H9 (cell line): ENCODE measurements around the gene TNNT1. TPM values are rescaled to one million over a fixed set of nuclear protein-coding genes. Genes with fewer than 3 reads are reported as not detected.

Source experiments
- DNase-seq: peaks from one replicate; pipeline ENCODE4 v3.0.0-alpha.2; 2017
- H2AFZ ChIP-seq: one replicate; pipeline ENCODE4 v1.6.1; 2013; ENCODE audit warnings: mild to moderate bottlenecking, low read length, control low read depth, moderate library complexity
- H2AK5ac ChIP-seq: 2 replicates; pipeline ENCODE4 v1.6.1; 2013; ENCODE audit warnings: low read length, control low read depth, mixed read lengths; ENCODE audit not compliant: insufficient read length
- H2BK120ac ChIP-seq: one replicate; pipeline ENCODE4 v1.6.1; 2013; ENCODE audit warnings: low read depth, mild to moderate bottlenecking, low read length, control low read depth, inconsistent platforms; ENCODE audit not compliant: poor library complexity, severe bottlenecking
- H2BK12ac ChIP-seq: 2 replicates; pipeline ENCODE4 v1.6.1; 2013; ENCODE audit warnings: low read length, control low read depth, mixed read lengths, low read depth; ENCODE audit not compliant: insufficient read length
- H2BK15ac ChIP-seq: 2 replicates; pipeline ENCODE4 v1.6.1; 2013; ENCODE audit warnings: low read depth, low read length, control low read depth
- H2BK20ac ChIP-seq: one replicate; pipeline ENCODE4 v1.6.1; 2013; ENCODE audit warnings: low read depth, mild to moderate bottlenecking, low read length, control low read depth, inconsistent platforms; ENCODE audit not compliant: poor library complexity, severe bottlenecking
- H2BK5ac ChIP-seq: 2 replicates; pipeline ENCODE4 v1.6.1; 2013; ENCODE audit warnings: low read length, control low read depth, mixed read lengths; ENCODE audit not compliant: insufficient read length
- H3K14ac ChIP-seq: 2 replicates; pipeline ENCODE4 v1.6.1; 2013; ENCODE audit warnings: low read length, control low read depth; ENCODE audit not compliant: insufficient read depth
- H3K18ac ChIP-seq: 2 replicates; pipeline ENCODE4 v1.6.1; 2013; ENCODE audit warnings: low read depth, mild to moderate bottlenecking, mixed read lengths, low read length, control low read depth; ENCODE audit not compliant: insufficient read length
- H3K23ac ChIP-seq: 2 replicates; pipeline ENCODE4 v1.6.1; 2013; ENCODE audit warnings: low read length, control low read depth, mixed read lengths, low read depth; ENCODE audit not compliant: insufficient read length
- H3K23me2 ChIP-seq: 2 replicates; pipeline ENCODE4 v1.6.1; 2013; ENCODE audit warnings: low read depth, mild to moderate bottlenecking, mixed read lengths, low read length, control low read depth; ENCODE audit not compliant: insufficient read length, poor library complexity, severe bottlenecking
- H3K27ac ChIP-seq: 2 replicates; pipeline ENCODE4 v1.5.1; 2013; ENCODE audit warnings: low read length, control low read depth, mixed read lengths, low read depth; ENCODE audit not compliant: insufficient read length
- H3K27me3 ChIP-seq: 2 replicates; pipeline ENCODE4 v1.6.1; 2013; ENCODE audit warnings: low read length, control low read depth, inconsistent platforms; ENCODE audit not compliant: insufficient read depth
- H3K4ac ChIP-seq: 2 replicates; pipeline ENCODE4 v1.6.1; 2013; ENCODE audit warnings: low read depth, mild to moderate bottlenecking, control low read depth, inconsistent platforms, low read length, moderate library complexity
- H3K4me1 ChIP-seq: 2 replicates; pipeline ENCODE4 v1.6.1; 2013; ENCODE audit warnings: low read length, control low read depth, inconsistent platforms; ENCODE audit not compliant: insufficient read depth
- H3K4me2 ChIP-seq: 2 replicates; pipeline ENCODE4 v1.6.1; 2013; ENCODE audit warnings: low read length, control low read depth, mixed read lengths; ENCODE audit not compliant: insufficient read length, insufficient read depth
- H3K56ac ChIP-seq: 2 replicates; pipeline ENCODE4 v1.6.1; 2013; ENCODE audit warnings: low read depth, mild to moderate bottlenecking, mixed read lengths, low read length, control low read depth; ENCODE audit not compliant: insufficient read length
- H3K79me1 ChIP-seq: 2 replicates; pipeline ENCODE4 v1.6.1; 2013; ENCODE audit warnings: low read depth, mild to moderate bottlenecking, moderate library complexity, low read length, control low read depth, inconsistent platforms; ENCODE audit not compliant: insufficient read depth, poor library complexity, severe bottlenecking
- H3K79me2 ChIP-seq: 2 replicates; pipeline ENCODE4 v1.6.1; 2013; ENCODE audit warnings: low read length, control low read depth, inconsistent platforms; ENCODE audit not compliant: insufficient read depth
- H3K9ac ChIP-seq: 2 replicates; pipeline ENCODE4 v1.6.1; 2013; ENCODE audit warnings: low read length, control low read depth, mixed read lengths; ENCODE audit not compliant: insufficient read length; ENCODE audit errors: extremely low read depth
- H3K9me3 ChIP-seq: one replicate; pipeline ENCODE4 v1.6.1; 2013; ENCODE audit warnings: low read depth, low read length, inconsistent platforms; ENCODE audit not compliant: control insufficient read depth
- H3T11ph ChIP-seq: one replicate; pipeline ENCODE4 v1.6.1; 2013; ENCODE audit warnings: mild to moderate bottlenecking, low read length, control low read depth, inconsistent platforms
- H4K20me1 ChIP-seq: one replicate; pipeline ENCODE4 v1.6.1; 2013; ENCODE audit not compliant: control insufficient read depth, insufficient read length, insufficient read depth
- H4K5ac ChIP-seq: 2 replicates; pipeline ENCODE4 v1.6.1; 2013; ENCODE audit warnings: low read depth, mild to moderate bottlenecking, mixed read lengths, low read length, control low read depth; ENCODE audit not compliant: insufficient read length
- H4K8ac ChIP-seq: replicated peaks from 2 replicates; pipeline ENCODE4 v1.6.1; 2013; ENCODE audit warnings: low read length, control low read depth, mixed read lengths, low read depth; ENCODE audit not compliant: insufficient read length
- H4K91ac ChIP-seq: 2 replicates; pipeline ENCODE4 v1.6.1; 2013; ENCODE audit warnings: low read depth, mild to moderate bottlenecking, moderate library complexity, mixed read lengths, low read length, control low read depth; ENCODE audit not compliant: insufficient read length
- H3K27ac Mint-ChIP-seq, 3 experiments: 2 replicates in 2 of 3; 3 replicates in 1 of 3; pipeline ENCODE4 v1.8.0; 2020 to 2021; ENCODE audit warnings: mixed read lengths in 3 of 3, mild to moderate bottlenecking in 1 of 3, moderate library complexity in 1 of 3
- H3K27me3 Mint-ChIP-seq: 2 replicates; pipeline ENCODE4 v1.8.0; 2021; ENCODE audit warnings: low read depth, mild to moderate bottlenecking, moderate library complexity, mixed read lengths
- H3K36me3 Mint-ChIP-seq, 3 experiments: 2 replicates in 2 of 3; 3 replicates in 1 of 3; pipeline ENCODE4 v1.8.0; 2020 to 2021; ENCODE audit warnings: low read depth in 3 of 3, mixed read lengths in 3 of 3; ENCODE audit not compliant: insufficient read depth in 1 of 3
- H3K4me1 Mint-ChIP-seq, 2 experiments: 2 replicates each; pipeline ENCODE4 v1.8.0; 2020; ENCODE audit warnings: mixed read lengths in 2 of 2
- H3K4me3 Mint-ChIP-seq, 2 experiments: 2 replicates in 1 of 2; 3 replicates in 1 of 2; pipeline ENCODE4 v1.8.0; 2020 to 2021; ENCODE audit warnings: mild to moderate bottlenecking in 2 of 2, mixed read lengths in 2 of 2, moderate library complexity in 1 of 2
- H3K9me3 Mint-ChIP-seq, 2 experiments: 2 replicates in 1 of 2; 3 replicates in 1 of 2; pipeline ENCODE4 v1.8.0; 2020; ENCODE audit warnings: mild to moderate bottlenecking in 2 of 2, mixed read lengths in 2 of 2, moderate library complexity in 1 of 2
- WGBS: extraction: QIAGEN DNeasy Blood & Tissue Kit; methylation state at CpG from one replicate; pipeline ENCODE4 v1.1.7; 2013; ENCODE audit warnings: missing lambda C conversion rate, low lambda C conversion rate, mixed read lengths; ENCODE audit not compliant: insufficient read length; ENCODE audit errors: extremely low coverage; 5-methylcytosine and 5-hydroxymethylcytosine counted together
- total RNA-seq: library from RNA; stranded (reverse); gene quantifications from 2 replicates; pipeline ENCODE4 v1.2.1, GENCODE V29; 2021
- TF ChIP-seq, protein P1 (sequence below): fragments of 200-600 bp; sonication (generic); conservative IDR thresholded peaks from 3 replicates; pipeline ENCODE4 v1.8.0; 2021; ENCODE audit warnings: antibody characterized with exemption, mild to moderate bottlenecking

Gene TNNT1
- total RNA-seq, 1 experiment from 2014 or later = 127 TPM

DNA sequence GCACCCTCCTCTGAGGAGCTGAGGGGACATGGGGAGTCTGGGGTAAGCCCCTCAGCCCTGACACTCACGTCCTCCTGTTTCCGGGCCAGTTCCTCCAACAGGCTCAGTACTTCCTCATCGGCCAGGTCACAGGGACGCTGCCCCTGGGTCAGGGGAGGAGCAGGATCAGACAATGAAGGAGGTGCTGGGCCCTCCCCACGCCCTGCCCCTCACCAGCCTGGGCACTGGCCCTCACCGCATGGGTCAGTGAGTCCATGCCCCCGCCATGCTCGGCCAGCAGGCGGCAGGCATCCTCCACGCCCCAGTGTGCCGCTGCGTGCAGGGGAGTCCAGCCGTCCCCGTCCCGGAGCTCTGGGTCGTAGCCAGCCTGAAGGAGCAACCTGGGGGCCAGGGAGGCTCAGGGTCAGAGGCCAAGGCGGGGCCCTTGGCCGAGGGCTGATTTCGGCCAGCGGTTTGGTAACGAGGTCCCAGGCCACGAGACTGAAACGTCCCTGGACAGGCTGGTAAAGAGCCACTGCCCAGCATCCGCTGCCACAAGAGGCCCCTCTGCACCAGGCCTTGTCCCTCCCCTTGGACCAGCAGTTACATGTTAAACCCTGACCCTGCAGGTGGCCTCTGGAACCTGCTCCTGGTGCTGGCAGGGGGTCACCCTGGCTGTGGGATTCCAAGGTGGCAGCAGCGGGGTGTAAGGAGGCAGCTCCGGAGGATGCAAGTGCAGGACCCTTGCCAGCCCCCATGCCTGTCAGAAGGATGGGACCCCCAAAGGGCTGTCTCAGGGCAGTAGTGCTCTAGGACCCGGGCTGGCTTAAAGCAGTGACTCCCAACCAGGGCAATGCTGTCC, 50.1 kb downstream of the TNNT1 start:
- Histone ChIP-seq H3K79me1 (peaks cover 3% of the 10 kb centered on the region), H4K91ac (no peak overlapping the region), H3K79me2 (no peaks in the 10 kb centered on the region), H2AK5ac (no peak overlapping the region), H4K20me1 (no peaks in the 10 kb centered on the region), H3K27me3 (no peaks in the 10 kb centered on the region), H3K9me3 (no peaks in the 10 kb centered on the region), H3K4me1 (no peaks in the 10 kb centered on the region), H3K4me2 (no peak overlapping the region), H3K23ac (no peak overlapping the region), H2BK20ac (no peak overlapping the region), H3K14ac (no peak overlapping the region), H3K56ac (no peak overlapping the region), H3K27ac (no peak overlapping the region), H2BK12ac (no peak overlapping the region), H3T11ph (no peak overlapping the region), H2AFZ (no peak overlapping the region), H4K8ac (no peak overlapping the region), H3K23me2 (no peaks in the 10 kb centered on the region), H3K9ac (no peak overlapping the region), H3K4ac (no peak overlapping the region), H4K5ac (no peak overlapping the region), H2BK5ac (no peak overlapping the region), H3K18ac (no peak overlapping the region), H2BK120ac (no peak overlapping the region), H2BK15ac (no peak overlapping the region)
- Mint-ChIP-seq H3K4me1 (peaks cover 3 to 20% of the 10 kb centered on the region in 2 experiments), H3K27ac (no peak overlapping the region; a peak in 2 of 7 replicates), H3K4me3 (no peak overlapping the region), H3K36me3 (peaks cover 14 to 32% (median 19%) of the 10 kb centered on the region in 3 experiments), H3K27me3 (no peaks in the 10 kb centered on the region; the same call in 1 of the 2 replicates), H3K9me3 (peaks cover 2 to 5% of the 10 kb centered on the region in 2 experiments; a peak in 3 of 5 replicates)
- no peak for DNase-seq
- TF ChIP-seq, protein P1, sequence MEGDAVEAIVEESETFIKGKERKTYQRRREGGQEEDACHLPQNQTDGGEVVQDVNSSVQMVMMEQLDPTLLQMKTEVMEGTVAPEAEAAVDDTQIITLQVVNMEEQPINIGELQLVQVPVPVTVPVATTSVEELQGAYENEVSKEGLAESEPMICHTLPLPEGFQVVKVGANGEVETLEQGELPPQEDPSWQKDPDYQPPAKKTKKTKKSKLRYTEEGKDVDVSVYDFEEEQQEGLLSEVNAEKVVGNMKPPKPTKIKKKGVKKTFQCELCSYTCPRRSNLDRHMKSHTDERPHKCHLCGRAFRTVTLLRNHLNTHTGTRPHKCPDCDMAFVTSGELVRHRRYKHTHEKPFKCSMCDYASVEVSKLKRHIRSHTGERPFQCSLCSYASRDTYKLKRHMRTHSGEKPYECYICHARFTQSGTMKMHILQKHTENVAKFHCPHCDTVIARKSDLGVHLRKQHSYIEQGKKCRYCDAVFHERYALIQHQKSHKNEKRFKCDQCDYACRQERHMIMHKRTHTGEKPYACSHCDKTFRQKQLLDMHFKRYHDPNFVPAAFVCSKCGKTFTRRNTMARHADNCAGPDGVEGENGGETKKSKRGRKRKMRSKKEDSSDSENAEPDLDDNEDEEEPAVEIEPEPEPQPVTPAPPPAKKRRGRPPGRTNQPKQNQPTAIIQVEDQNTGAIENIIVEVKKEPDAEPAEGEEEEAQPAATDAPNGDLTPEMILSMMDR = peak; percentile 41
- WGBS = no CpG with 5 or more reads among the region's 27 CpGs
